ENCODE results near the gene DGCR6L.
A peak's percentile ranks its signal among the peaks of the same experiment; 100 is the strongest.
"Not testable (repeated sequence)": the region's sequence is repeated elsewhere in the genome, so short reads cannot be mapped to it uniquely, and the experiment has no call there.

Gene DGCR6L

DNA sequence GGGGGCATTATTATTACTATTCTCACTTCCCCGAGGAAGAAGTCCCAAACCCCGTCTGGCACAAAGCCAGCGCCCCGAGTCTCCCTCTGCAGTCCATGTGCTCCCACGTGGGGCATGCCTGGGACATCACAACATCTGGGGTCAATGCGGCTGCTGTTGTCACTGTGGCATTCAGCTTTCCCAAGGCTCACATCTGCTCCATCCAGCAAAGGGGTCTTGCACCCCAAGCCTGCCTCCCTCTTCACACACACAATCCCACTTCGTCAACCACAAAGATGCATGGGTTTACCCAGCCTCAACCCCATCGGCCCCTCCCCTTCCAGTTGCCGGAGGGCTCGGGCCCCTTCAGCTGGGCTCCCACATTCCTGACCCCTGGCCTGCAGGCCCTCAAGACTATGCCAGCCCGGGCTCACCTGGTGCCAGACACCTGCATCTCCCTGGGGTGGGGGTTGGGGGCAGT, 28.2 kb downstream of the DGCR6L start:
- no peak for DNase-seq (ENCODE audit: low spot score)

DNA sequence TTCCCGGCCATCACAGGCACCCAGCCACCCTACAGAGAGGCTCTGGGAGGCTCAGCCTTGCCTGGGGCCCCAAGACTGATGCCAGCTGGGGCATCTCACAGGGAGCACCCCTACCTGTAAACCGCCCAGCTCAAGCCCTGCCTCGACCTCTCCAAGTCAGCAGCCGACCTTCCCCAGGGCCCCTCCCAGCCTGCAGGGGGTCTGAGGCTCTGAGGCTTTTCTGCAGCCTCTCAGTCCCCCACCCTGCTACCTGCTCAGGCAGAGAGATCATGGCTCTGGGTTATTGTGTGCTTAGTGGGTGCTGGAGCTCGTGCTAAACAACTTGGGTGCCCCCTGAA, 28.6 kb downstream of the DGCR6L start:
- no peak for DNase-seq (ENCODE audit: low spot score)

DNA sequence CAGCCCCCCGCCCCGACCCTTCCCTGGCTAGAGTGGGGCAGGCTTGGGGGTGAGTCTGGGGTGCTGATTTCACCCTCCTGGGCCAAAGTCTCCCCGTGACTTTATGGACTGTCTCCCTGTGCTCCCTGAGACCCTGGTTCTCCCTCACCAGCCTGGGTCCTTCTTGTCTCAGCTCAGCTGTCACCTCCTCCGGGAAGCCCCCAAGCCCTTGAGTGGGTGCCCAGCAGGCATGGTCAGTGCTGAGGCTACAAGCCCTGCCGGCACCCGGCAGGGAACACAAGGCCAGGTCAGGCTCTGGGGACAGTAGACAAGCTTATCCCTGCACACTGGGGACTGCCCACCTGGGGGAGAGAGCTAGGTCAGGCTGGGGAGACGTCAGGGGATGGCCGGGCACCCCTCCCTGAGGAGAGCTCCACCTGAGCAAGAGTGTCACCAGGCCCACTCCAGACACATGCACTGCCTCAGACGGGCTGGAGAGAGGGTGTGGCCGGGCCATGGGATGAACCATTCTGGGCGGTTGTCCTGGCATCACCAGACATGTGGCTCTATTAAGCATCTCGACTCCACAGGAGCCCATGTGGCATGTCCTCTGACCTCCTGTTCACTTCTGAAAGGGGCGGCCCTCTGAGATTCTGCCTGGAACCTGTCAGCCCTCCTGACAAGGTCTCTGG, 29.1 kb downstream of the DGCR6L start:
- no peak for DNase-seq (ENCODE audit: low spot score)

DNA sequence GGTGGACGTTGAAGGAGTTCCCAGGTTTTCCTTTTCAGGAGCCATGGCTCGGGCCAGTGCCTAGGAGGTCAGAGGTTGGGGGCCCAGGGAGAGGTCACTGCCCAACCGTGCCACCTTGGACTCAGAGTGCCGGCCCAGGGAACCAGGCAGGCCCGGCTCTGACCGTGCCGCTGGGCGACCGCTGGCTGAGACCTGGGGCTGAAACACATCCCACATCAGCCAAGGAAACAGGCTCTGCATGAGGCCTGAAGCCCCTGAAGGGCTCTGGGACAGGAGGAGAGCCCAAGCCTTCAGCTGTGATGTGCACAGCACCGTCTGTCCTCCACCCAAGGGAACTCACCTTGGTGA, 29.8 kb downstream of the DGCR6L start:
- no peak for DNase-seq (ENCODE audit: low spot score)

DNA sequence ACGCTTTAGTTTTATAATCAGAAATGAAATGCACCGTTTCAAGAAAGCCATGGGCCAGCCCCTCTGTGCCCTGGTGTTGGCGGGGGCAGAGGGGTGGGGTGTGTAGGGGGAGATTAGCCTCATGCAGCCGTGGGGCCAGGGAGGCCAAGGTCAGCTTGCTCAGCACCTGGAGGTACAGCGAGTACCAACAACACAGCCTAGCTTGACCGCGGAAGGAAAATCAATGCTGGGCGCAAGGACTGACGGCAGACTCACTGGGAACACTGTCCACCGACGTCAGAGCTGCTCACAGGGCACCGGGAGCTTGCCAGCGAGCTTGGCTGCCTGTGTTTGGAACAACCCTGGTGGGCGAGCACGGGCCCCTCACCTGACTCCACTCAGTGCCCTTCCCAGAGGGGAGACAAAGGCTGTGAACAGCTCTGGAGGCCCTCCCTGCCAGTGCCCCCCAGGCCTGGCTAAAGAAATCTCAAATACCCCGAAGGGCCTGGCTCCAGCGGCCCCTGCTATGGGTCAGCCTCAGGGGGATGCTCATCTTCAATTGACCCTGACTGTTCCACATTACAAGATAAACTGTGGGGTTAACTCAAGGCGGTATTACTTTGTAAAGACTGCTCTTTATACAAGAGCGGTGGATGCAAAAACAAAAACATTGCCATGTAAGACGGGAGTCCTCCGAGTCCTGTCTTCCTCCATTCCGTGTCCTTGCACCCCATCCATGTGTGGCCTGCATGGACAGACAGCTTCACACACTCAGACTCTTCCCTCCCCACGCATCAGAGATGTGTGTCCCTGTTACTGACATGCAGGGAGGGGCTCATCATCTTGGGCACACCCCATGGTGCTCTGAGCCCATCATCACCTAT, 30.4 kb downstream of the DGCR6L start:
- not testable (repeated sequence) for DNase-seq (ENCODE audit: low spot score)

DNA sequence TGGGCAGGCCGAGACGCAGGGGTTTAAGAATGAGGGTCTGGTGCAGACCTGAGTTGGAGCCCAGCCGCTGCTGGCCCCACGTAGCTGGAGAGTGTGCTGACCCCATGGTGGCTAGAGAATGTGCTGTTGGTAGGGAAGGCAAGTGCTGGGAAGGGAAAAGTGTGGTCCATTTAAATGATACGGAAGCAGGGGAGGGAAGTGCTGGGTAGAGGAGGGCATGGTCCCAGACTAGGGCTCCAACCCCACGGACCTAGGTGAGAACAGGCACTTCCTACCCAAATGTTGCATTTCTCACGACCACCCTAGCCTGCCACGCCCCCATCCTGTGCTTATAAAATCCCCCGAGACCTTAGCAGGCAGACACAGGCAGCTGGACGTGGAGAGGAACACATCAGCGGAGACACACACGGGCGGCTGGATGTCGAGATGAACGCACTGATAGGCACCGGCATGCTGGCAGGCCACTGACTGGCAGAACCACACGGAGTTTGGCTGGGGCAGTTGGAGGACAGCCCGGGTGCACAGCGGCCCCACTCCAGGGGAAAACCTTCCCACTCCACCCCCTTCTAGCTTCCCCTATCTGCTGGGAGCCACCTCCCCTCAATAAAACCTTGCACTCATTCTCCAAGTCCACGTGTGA, 33.0 kb downstream of the DGCR6L start:
- DNase-seq (ENCODE audit: low spot score) = not testable (repeated sequence)

DNA sequence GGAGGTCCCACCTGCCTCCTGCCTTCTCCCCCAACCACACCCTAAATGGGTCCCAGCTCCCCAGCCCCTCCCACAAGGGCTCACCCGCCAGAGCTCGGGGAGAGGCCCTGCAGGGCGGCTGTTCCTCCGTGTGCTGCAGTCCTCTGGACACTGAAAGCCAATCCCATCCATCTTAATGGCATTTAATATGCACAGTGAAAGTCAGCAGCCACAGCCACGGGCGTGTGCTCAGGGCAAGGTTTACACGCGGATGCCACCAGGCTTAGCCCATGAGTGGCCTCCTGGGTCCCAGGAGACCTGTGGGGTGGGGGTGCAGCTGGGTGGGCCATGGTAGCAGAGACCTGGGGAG, 33.6 kb downstream of the DGCR6L start:
- not testable (repeated sequence) for DNase-seq (ENCODE audit: low spot score)

DNA sequence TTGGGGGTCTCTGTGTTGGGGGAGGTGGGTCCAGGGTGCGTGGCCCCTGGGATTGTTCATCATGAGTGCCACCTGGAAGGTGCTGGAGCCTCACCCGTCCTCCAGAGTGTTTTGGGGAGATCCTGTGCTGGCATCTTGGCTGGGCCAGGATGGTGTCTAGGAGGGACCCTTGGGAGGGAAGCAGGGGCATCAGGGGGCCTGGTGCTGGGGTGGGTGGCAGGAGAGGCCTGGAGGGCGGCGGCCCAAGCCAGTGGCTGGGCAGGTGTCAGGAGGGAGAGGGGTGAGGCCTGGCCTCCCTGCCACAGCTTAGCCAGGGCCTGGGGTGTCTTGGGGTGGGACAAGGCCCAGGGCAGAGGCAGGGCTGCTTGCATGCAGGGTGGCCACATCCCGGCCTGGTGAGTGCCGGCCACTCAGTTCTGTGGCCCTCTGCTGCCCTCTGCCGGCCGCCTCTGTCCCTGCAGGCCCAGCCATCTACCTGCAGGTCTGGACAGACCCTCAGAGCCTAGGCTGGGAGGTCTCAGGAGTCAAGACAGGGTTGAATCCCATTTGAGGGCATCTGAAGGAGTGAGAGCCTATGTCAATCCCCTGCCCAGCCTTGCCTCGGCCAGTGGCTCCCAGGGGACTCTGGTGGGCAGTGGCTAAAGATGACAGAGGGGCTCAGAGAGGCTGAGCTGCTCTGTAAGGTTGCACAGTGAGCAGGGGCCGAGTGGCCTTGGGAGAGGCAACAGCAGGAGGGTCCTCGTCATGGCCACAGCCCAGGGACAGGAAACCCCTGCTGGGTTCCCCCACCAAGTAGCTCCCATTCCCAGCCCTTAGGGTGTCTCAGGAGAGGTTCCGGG, 34.2 kb downstream of the DGCR6L start:
- DNase-seq (ENCODE audit: low spot score) = peak; percentile 68

DNA sequence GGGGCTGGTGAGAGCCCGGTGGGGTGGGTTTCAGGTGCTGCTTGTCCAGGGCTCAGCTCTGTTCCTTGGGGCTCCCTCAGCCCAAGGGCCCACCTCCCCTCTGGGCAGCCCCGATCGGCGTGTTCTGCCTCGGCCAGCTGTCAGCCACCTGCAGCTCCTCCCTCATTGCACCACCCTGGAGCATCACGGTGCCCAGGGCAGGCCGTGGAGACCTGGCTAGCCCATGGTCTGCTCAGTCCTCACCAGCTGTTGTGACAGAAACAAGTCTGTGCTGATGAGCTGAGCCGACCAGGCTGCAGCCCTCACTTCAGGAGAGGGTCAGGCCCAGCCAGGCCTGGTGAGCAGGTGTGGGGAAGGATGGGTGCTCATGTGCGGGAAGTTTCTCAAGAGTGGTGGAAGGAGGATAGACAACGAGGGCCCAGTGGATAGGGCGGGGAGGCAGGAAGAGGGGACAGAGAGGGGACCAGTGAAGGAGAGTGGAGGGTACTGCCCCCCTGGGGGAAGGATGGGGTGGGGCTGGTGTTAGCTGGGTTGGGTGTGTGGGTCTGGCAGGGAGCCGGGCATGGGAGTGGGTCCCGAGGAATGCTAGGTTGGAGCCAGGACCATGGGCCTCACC, 35.3 kb downstream of the DGCR6L start:
- no peak for DNase-seq (ENCODE audit: low spot score)

DNA sequence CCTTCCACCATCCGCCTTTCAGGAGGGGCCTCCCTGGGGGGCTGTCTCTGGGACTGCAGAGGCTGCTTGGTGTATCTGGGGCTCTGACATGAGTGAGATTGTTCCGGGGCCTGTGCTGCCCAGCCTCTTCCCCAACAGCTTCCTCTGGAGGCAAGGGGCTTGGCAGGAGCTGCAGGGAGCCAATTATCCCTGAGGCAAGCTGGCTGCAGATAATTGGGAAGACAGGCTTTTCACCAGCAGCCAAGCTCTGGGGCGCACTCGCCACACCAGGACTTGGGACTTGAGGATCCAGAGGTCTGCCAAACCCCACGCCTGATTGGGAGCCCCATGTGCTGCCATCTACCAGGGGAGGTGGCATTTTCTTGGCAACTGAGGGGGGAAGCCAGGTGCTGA, 36.2 kb downstream of the DGCR6L start:
- DNase-seq (ENCODE audit: low spot score) = no peak

DNA sequence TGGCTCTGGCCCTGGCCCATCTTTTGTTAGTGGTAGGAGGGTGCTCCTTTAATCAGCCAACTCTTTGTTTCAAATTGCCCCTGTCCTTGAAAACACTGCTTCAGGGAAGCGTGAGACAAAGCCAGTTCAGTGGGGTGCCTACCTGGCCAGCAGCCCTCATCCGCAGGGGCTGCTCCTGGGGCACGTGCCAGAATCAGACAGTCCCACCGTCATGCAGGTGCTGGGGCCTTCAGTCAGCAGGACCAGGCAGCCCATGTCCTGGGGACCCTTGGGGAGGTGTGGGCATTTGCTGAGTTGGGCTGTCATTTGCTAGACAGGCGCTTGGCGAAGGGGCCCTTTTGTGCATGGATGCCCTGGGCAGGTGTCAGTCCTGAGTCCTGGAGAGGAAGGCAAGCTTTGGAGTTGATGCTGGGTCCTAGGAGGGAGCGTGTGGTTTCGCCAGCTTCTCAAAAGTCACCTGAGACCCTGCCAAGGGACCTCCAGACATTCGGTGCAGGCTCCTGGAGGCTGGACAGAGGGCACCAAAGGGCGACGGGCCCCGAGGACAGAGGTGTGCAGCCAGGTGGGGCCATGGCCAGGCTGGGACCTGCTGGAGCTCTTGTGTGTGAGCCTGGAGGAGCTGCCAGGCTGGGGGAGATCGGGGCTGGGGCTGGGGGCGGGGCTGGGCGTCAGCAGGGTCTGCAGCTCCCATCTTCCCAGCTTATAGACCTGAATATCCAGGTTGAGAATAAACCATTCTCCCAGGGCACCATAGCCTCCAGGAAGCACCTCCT, 36.8 kb downstream of the DGCR6L start:
- DNase-seq (ENCODE audit: low spot score) = no peak

DNA sequence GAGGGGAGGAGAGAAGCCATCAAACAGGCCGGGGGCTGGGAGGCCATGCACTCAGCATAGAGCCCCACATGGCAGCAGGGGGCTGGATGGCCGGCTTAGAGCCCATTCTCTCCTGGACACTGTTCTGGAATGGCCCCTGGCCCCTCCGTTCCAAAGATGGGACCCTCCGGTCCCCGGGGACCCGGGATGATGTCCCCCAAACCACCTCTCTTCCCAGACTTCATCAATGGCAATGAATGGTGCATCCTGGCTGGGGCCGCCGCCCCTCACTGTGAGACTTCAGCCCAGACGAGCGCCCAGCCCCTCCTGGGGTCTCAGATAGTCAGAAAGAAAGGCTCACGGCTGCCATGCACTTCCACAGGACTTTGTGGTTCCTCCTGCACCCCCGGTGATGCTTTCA, 38.0 kb downstream of the DGCR6L start:
- no peak for DNase-seq (ENCODE audit: low spot score)

DNA sequence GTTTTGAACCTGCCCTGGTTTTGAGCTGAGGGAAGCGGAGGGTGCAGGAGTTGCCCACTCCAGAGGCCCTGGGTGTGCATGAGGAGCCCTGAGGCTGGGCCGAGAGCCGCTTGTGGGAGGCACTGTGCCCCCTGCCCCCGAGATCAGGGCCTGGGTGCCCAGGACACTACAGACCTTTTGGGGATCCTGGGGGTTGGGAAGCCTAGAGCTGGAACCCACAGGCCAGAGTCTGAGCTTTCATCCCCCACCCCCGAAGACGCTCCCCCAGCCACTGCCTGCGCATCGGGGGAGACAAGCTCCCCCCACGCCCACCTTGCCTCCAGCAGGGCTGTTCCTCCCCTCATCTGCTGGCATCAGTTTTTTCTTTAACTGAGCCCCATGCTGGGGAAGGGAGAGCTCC, 38.4 kb downstream of the DGCR6L start:
- DNase-seq (ENCODE audit: low spot score) = not testable (repeated sequence)

DNA sequence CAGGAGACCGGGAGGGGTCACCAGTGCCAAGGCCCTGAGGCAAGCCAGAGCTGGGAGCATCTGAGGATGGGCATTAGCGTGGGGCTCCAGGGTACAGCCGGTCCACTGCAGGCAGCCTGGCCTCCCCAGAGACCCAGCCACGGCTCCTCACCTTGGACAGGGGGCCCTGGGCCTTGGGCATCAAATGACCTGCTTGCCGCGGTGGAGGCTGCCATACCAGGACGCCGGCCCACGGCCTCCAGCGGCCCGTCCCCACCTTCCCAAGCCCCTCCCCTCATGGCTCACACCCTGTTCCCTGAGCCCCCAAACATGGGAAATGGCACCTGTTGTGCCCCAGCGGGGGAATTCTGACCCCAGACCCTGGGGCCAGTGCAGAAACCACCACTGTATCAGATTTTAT, 39.0 kb downstream of the DGCR6L start:
- no peak for DNase-seq (ENCODE audit: low spot score)

DNA sequence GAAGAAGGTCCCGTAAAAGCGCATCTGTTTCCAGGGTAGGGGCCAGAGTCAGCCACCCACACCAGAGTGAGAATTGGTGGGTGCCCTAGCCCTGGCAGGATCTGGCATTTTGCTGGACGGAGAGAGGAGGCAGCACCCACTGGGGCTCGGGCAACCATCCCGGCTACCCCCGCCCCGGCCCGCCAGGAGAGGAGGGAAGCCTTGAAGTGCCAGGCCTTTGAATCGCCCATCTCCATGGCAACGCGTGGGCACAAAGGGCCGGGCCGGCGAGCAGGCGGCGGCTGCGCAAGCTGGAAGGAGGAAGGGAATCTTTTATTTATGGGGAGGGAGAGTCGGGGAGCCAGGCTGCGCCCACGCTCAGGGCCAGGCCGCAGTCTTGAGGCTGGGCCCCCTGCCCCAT, 39.7 kb downstream of the DGCR6L start:
- DNase-seq (ENCODE audit: low spot score) = not testable (repeated sequence)

DNA sequence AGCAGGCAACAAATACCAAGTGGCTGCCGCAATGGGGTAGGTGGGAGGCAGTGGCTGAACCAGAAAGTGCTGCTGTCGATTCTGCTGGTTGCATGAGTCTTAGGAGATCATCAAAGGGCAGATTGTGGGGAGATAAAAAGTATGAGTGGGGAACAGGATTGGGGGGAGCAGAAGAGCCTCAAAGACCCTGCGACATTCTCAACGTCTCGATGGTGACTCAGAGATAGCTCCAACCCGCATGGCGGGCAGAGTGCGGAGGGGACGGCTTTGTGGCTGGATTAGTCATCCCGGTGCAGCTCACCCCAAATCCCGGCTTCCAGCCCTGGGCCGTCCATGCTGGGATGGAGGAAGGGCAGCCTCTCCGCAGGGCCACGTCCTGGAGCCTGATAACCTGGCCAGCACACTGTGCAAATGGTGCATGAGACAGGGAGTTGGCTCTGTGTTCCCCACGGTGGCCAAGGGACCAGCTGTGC, 40.2 kb downstream of the DGCR6L start:
- DNase-seq (ENCODE audit: low spot score) = no peak

DNA sequence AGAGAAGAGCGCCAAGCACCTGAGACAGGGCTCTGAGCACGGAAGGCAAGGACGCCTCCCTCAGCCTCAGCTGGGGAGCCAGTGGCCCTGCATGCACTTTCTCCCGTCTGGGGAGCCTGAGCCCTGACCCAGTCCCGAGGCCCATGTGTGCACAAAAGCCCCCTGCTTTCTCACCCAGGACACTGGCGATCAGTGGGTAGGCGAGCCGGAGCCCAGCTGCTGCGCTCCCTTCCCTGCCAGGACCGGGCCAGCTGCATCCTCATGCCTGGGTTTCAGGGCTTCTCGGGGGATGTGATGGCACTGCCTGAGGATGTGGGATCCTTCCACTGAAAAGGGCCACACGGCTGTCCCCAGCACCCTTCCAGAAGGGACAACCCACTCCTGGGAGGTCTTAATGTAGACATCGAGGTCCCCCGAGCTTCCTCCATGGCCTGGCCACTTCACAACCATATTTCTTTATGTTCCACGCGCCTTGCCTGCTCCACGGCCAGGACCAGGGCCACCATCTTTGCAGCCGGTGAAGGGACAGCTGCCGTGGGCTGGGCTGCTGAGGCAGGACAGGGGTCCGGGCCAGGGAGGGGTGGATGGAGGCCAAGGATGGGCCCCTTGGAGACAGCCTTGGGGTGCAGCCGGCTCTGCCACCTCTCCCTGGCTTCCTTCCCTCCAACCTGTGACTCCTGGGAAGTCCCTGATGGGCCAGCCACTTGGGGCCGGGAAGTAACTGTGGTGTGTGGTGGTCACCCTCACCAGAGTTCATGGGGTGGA, 41.0 kb downstream of the DGCR6L start:
- DNase-seq (ENCODE audit: low spot score) = not testable (repeated sequence)

DNA sequence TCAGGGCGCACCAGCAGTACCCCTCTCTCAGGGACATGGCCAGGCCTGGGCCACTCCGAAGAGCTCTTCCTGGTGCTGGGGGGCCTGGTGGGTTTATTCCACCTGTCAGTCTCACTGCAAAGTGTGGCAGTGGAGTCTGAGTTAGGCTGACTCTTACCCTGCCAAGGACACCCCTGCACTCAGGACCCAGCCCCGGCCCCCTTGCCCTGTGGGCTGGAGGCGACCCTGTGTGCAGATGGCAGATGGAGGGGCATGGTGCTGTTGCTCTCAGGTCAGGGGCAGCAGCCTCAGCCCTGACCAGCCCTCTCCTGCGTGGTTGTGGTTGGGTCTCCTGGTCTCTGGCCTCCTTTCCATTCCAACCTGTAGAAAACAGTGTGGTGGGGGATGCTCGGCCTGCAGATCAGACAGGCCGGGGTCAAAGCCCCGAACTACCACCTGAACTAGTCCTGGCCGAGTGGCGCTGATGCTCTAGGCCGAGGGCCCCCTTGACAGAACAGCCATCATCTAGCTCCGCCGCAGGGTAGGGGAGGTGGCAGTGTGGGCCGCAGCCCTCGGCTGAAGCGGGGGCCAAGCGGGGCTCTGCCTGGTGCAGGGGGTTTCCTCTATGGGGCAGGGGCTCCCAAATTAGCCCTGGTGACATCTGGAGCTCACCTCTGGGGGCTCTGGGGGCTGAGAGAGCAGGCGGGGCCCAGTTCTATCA, 41.8 kb downstream of the DGCR6L start:
- DNase-seq (ENCODE audit: low spot score) = not testable (repeated sequence)

DNA sequence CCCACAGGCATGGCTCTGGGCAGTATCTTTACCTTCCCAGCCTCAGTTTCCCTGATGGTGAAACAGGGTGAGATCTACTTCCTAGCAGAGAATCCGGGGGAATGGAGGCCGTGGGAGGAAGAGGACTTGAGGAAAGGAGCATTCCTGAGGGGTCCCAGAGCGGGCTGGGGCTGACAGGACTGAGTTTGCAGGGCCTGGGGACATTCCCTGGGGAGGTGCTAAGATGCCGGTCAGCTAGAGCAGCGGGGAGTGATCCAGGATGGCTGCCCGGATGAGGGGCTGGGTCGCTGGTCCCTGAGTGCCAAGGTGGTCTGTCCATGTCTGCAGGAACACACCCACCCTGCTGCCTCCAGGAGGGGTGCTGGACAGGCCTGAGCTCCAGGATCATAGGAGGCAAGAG, 43.4 kb downstream of the DGCR6L start:
- no peak for DNase-seq (ENCODE audit: low spot score)

DNA sequence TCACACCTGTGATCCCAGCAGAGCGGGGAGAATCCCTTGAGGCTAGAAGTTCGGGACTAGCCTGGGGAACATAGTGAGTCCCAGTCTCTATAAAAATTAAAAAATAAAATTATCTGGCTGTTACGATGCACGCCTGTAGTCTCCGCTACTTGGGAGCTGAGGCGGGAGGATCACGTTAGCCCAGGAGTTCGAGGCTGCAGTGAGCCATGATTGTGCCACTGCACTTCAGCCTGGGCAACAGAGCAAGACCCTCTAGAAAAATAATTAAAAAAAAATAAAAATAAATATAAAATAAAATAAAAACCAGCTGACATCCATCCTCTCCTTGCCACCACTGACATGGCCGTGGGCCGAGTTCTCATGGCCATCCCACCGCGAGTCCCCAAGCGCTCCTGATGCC, 44.0 kb downstream of the DGCR6L start:
- no peak for DNase-seq (ENCODE audit: low spot score)

Measured in CD4-positive, alpha-beta T cell treated with Interleukin-2 at 100 ng/mL for 4 hours (primary cell).